ENCODE results near the gene HCAR3.
"Not testable (repeated sequence)": the region's sequence is repeated elsewhere in the genome, so short reads cannot be mapped to it uniquely, and the experiment has no call there.

Gene HCAR3

GRCh38 chr12:122721057-122721545 lies 4.5 kb upstream of the HCAR3 start:
- H3K9ac ChIP-seq (ENCODE audit: low read depth, low read length) = no peak overlapping the region
- no peak overlapping the region for H3K4me3 ChIP-seq (ENCODE audit: low read length)
- no peaks in the 10 kb centered on the region for H3K36me3 ChIP-seq (ENCODE audit: insufficient read depth, low read length)
- H3K27ac ChIP-seq (ENCODE audit: low read depth, low read length) = no peak overlapping the region
- 0 out of 2 replicates have a peak, but pooled peaks cover under 1% of the 10 kb centered on the region for H3K4me1 ChIP-seq (ENCODE audit: insufficient read depth, low read length)
- H3K9me3 ChIP-seq (ENCODE audit: insufficient read depth, low read depth, low read length) = no peaks in the 10 kb centered on the region
- no peaks in the 10 kb centered on the region for H3K27me3 ChIP-seq (ENCODE audit: insufficient read depth, low read length)
- WGBS = 97% methylated on average over 10 of the region's 11 CpGs

- not testable (repeated sequence) for H3K9me3 ChIP-seq (ENCODE audit: insufficient read depth, low read depth, low read length); H3K27ac ChIP-seq (ENCODE audit: low read depth, low read length); H3K9ac ChIP-seq (ENCODE audit: low read depth, low read length); H3K4me3 ChIP-seq (ENCODE audit: low read length); H3K36me3 ChIP-seq (ENCODE audit: insufficient read depth, low read length); H3K4me1 ChIP-seq (ENCODE audit: insufficient read depth, low read length); H3K27me3 ChIP-seq (ENCODE audit: insufficient read depth, low read length)
- 96% methylated on average over 6 of the region's 6 CpGs for WGBS
Measured at GRCh38 chr12:122715211-122715610, 1.4 kb downstream of the HCAR3 start.

- 89% methylated on average over 3 of the region's 10 CpGs for WGBS
- not testable (repeated sequence) for H3K36me3 ChIP-seq (ENCODE audit: insufficient read depth, low read length); H3K9ac ChIP-seq (ENCODE audit: low read depth, low read length); H3K4me1 ChIP-seq (ENCODE audit: insufficient read depth, low read length); H3K9me3 ChIP-seq (ENCODE audit: insufficient read depth, low read depth, low read length); H3K27ac ChIP-seq (ENCODE audit: low read depth, low read length); H3K4me3 ChIP-seq (ENCODE audit: low read length); H3K27me3 ChIP-seq (ENCODE audit: insufficient read depth, low read length)
Measured at GRCh38 chr12:122713491-122714188, 3.0 kb downstream of the HCAR3 start.

- H3K27ac ChIP-seq (ENCODE audit: low read depth, low read length); H3K9me3 ChIP-seq (ENCODE audit: insufficient read depth, low read depth, low read length); H3K4me1 ChIP-seq (ENCODE audit: insufficient read depth, low read length); H3K4me3 ChIP-seq (ENCODE audit: low read length); H3K36me3 ChIP-seq (ENCODE audit: insufficient read depth, low read length); H3K27me3 ChIP-seq (ENCODE audit: insufficient read depth, low read length); H3K9ac ChIP-seq (ENCODE audit: low read depth, low read length): not testable (repeated sequence)
- 82% methylated on average over 1 of the region's 1 CpG for WGBS
Measured at GRCh38 chr12:122711266-122711665, 5.3 kb downstream of the HCAR3 start.

GRCh38 chr12:122710341-122710740 lies 6.3 kb downstream of the HCAR3 start:
- not testable (repeated sequence) for H3K4me3 ChIP-seq (ENCODE audit: low read length); H3K27ac ChIP-seq (ENCODE audit: low read depth, low read length); H3K36me3 ChIP-seq (ENCODE audit: insufficient read depth, low read length); H3K27me3 ChIP-seq (ENCODE audit: insufficient read depth, low read length); H3K9ac ChIP-seq (ENCODE audit: low read depth, low read length); H3K9me3 ChIP-seq (ENCODE audit: insufficient read depth, low read depth, low read length); H3K4me1 ChIP-seq (ENCODE audit: insufficient read depth, low read length)
- WGBS = 94% methylated on average over 2 of the region's 2 CpGs

GRCh38 chr12:122709287-122709686 lies 7.3 kb downstream of the HCAR3 start:
- not testable (repeated sequence) for H3K4me3 ChIP-seq (ENCODE audit: low read length); H3K27me3 ChIP-seq (ENCODE audit: insufficient read depth, low read length); H3K36me3 ChIP-seq (ENCODE audit: insufficient read depth, low read length); H3K4me1 ChIP-seq (ENCODE audit: insufficient read depth, low read length); H3K9me3 ChIP-seq (ENCODE audit: insufficient read depth, low read depth, low read length); H3K9ac ChIP-seq (ENCODE audit: low read depth, low read length); H3K27ac ChIP-seq (ENCODE audit: low read depth, low read length)
- no CpG with 5 or more reads among the region's 3 CpGs for WGBS

GRCh38 chr12:122703841-122704240 lies 12.8 kb downstream of the HCAR3 start:
- not testable (repeated sequence) for H3K27ac ChIP-seq (ENCODE audit: low read depth, low read length); H3K4me3 ChIP-seq (ENCODE audit: low read length); H3K27me3 ChIP-seq (ENCODE audit: insufficient read depth, low read length); H3K36me3 ChIP-seq (ENCODE audit: insufficient read depth, low read length); H3K9me3 ChIP-seq (ENCODE audit: insufficient read depth, low read depth, low read length); H3K9ac ChIP-seq (ENCODE audit: low read depth, low read length); H3K4me1 ChIP-seq (ENCODE audit: insufficient read depth, low read length)
- 100% methylated on average over 1 of the region's 3 CpGs for WGBS

GRCh38 chr12:122702890-122703611 lies 13.6 kb downstream of the HCAR3 start, which contains the start of gene HCAR2:
Gene HCAR2, minus strand, starts transcription at chr12:122703357. Its CDS starts 74 bp downstream, at chr12:122703283.
- H3K9me3 ChIP-seq (ENCODE audit: insufficient read depth, low read depth, low read length); H3K4me1 ChIP-seq (ENCODE audit: insufficient read depth, low read length); H3K27ac ChIP-seq (ENCODE audit: low read depth, low read length); H3K9ac ChIP-seq (ENCODE audit: low read depth, low read length); H3K4me3 ChIP-seq (ENCODE audit: low read length); H3K36me3 ChIP-seq (ENCODE audit: insufficient read depth, low read length); H3K27me3 ChIP-seq (ENCODE audit: insufficient read depth, low read length): not testable (repeated sequence)
- WGBS = 95% methylated on average over 21 of the region's 22 CpGs

GRCh38 chr12:122701481-122701880 lies 15.1 kb downstream of the HCAR3 start:
- not testable (repeated sequence) for H3K4me3 ChIP-seq (ENCODE audit: low read length); H3K36me3 ChIP-seq (ENCODE audit: insufficient read depth, low read length); H3K4me1 ChIP-seq (ENCODE audit: insufficient read depth, low read length); H3K27me3 ChIP-seq (ENCODE audit: insufficient read depth, low read length); H3K9ac ChIP-seq (ENCODE audit: low read depth, low read length); H3K27ac ChIP-seq (ENCODE audit: low read depth, low read length); H3K9me3 ChIP-seq (ENCODE audit: insufficient read depth, low read depth, low read length)
- 86% methylated on average over 3 of the region's 4 CpGs for WGBS

- H3K9me3 ChIP-seq (ENCODE audit: insufficient read depth, low read depth, low read length); H3K9ac ChIP-seq (ENCODE audit: low read depth, low read length); H3K27ac ChIP-seq (ENCODE audit: low read depth, low read length); H3K4me1 ChIP-seq (ENCODE audit: insufficient read depth, low read length); H3K36me3 ChIP-seq (ENCODE audit: insufficient read depth, low read length); H3K4me3 ChIP-seq (ENCODE audit: low read length); H3K27me3 ChIP-seq (ENCODE audit: insufficient read depth, low read length): not testable (repeated sequence)
- WGBS = 82% methylated on average over 2 of the region's 9 CpGs
Measured at GRCh38 chr12:122700038-122700710, 16.4 kb downstream of the HCAR3 start.

GRCh38 chr12:122696922-122697321 lies 19.7 kb downstream of the HCAR3 start:
- H3K9me3 ChIP-seq (ENCODE audit: insufficient read depth, low read depth, low read length); H3K36me3 ChIP-seq (ENCODE audit: insufficient read depth, low read length); H3K27me3 ChIP-seq (ENCODE audit: insufficient read depth, low read length); H3K9ac ChIP-seq (ENCODE audit: low read depth, low read length); H3K4me1 ChIP-seq (ENCODE audit: insufficient read depth, low read length); H3K4me3 ChIP-seq (ENCODE audit: low read length); H3K27ac ChIP-seq (ENCODE audit: low read depth, low read length): not testable (repeated sequence)
- WGBS = 89% methylated on average over 2 of the region's 2 CpGs
